ENCODE results near the gene THSD7B. TPM values are rescaled to one million over a fixed set of nuclear protein-coding genes. Genes with fewer than 3 reads are reported as not detected.

Gene THSD7B
- total RNA-seq, 1 donor from 2014 or later, result not detected

DNA sequence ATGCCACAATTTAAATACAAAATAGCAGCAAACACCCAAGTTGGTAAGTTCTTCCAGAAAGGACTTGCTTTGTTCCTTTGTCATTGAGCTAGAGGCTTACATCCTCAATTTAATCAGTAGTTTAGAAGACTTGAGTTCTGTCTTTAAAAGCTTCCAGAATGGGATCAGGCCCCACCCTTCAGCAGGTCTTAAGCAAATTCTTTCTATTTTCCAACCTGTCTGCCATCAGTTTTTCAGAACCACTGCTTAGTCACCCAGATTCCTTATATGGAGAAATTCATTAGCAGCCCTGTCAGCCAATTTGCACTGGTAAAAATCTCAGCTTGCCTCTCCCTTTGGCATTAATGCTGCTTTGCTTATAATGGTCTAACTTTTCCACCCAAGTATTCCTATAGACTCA is 935.3 kb downstream of the THSD7B start:
- FAIRE-seq (no peak), DNase-seq (ENCODE audit: low read depth) (no peak)
- TF ChIP-seq, protein P1, sequence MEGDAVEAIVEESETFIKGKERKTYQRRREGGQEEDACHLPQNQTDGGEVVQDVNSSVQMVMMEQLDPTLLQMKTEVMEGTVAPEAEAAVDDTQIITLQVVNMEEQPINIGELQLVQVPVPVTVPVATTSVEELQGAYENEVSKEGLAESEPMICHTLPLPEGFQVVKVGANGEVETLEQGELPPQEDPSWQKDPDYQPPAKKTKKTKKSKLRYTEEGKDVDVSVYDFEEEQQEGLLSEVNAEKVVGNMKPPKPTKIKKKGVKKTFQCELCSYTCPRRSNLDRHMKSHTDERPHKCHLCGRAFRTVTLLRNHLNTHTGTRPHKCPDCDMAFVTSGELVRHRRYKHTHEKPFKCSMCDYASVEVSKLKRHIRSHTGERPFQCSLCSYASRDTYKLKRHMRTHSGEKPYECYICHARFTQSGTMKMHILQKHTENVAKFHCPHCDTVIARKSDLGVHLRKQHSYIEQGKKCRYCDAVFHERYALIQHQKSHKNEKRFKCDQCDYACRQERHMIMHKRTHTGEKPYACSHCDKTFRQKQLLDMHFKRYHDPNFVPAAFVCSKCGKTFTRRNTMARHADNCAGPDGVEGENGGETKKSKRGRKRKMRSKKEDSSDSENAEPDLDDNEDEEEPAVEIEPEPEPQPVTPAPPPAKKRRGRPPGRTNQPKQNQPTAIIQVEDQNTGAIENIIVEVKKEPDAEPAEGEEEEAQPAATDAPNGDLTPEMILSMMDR (IDR thresholded peaks at IDR 0.05; ENCODE audit: insufficient read depth, low read length, severe bottlenecking), result no peak
- Histone ChIP-seq H3K27me3 (ENCODE audit: control insufficient read depth, insufficient read depth, low read length) (no peaks in the 10 kb centered on the region), H3K36me3 (ENCODE audit: control insufficient read depth, insufficient read depth, low read length) (no peaks in the 10 kb centered on the region), H3K4me3 (ENCODE audit: low read depth, low read length) (no peak overlapping the region)

DNA sequence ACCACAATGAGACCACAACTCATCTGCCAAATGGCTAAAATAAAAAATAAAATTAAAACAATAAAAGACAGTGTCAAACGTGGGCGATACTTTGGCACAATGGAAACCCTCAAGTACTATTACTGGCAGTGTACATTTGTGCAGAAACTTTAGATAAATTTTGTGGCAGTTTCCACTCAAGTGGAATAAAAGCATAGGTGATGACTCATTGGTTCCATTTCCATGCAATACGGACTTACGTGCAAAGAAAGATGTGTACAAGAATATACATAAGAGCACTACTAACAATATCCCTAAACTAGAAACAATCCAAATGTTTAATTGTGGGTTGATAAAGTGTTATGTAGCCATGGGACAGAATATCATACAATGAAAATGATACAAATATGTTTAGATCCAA is 940.0 kb downstream of the THSD7B start:
- TF ChIP-seq, protein P1 (IDR thresholded peaks at IDR 0.05; ENCODE audit: insufficient read depth, low read length, severe bottlenecking), result no peak
- Histone ChIP-seq H3K4me3 (ENCODE audit: low read depth, low read length) (no peak overlapping the region), H3K36me3 (ENCODE audit: control insufficient read depth, insufficient read depth, low read length) (no peaks in the 10 kb centered on the region), H3K27me3 (ENCODE audit: control insufficient read depth, insufficient read depth, low read length) (no peaks in the 10 kb centered on the region)
- DNase-seq (ENCODE audit: low read depth), result no peak
- FAIRE-seq, result no peak

DNA sequence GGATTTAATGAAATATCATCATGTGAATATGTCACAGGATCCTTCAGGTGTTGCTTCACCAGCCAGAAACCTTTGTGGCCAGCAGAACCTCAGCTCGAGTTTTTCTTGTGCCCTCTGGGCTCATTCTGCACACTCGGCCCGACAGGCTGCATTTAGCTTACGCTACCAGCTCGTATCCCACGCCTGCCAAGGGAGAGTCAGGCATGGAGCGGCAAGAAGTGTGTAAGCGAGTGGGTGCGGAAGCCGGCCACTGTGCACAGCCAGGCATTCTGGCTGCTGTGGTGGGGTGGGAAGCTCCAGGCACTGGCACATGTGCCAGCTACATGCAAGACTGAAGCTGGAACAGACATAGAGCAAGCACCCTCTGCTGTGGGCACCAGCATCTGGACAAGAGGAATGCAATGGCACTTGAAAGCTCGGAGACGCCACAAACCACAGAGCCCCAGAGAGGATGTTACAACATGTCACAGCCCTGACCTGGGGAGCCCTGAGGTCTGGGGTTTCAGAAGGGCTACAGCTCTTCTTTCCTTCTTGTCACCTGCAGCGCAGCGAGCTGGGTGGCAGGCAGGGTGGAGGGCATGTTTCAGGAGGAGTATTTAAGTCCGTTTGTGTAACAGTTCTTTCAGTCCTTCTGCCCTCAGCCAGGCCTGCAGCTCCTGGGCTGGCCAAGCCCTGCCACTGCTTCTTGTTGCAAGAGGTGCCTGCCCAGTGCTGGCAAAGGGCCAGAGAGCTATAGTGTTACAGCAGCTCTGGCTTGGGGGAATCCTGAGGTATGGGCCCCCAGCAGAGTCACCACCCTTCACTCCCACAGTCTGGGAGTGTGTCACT is 941.7 kb downstream of the THSD7B start:
- Histone ChIP-seq H3K4me3 (ENCODE audit: low read depth, low read length) (no peak overlapping the region), H3K27me3 (ENCODE audit: control insufficient read depth, insufficient read depth, low read length) (no peaks in the 10 kb centered on the region), H3K36me3 (ENCODE audit: control insufficient read depth, insufficient read depth, low read length) (no peaks in the 10 kb centered on the region)
- DNase-seq (ENCODE audit: low read depth) (no peak), FAIRE-seq (no peak)
- TF ChIP-seq, protein P1 (IDR thresholded peaks at IDR 0.05; ENCODE audit: insufficient read depth, low read length, severe bottlenecking), result no peak

DNA sequence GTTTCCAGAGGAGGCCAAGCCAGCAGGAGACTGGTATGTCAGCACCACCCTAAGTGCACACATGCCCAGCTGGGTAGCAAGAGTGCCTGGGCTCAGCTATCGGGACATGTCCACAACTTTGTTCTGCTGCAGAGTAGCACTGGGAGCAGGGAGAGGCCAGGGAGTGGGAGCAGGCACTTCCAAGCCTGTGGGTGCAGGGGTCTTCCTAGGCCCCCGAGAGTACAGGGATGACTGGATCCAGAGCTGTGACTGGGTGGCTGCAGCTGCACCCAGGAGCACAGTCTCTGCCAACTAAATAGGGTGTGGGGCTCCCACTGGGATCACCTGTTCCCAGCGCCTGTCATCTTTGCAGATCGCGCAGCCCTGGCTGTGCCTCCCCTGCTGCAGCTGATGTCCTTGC is 943.0 kb downstream of the THSD7B start:
- H3K4me3 ChIP-seq (ENCODE audit: low read depth, low read length), result no peak overlapping the region
- no peaks in the 10 kb centered on the region for H3K27me3 ChIP-seq (ENCODE audit: control insufficient read depth, insufficient read depth, low read length)
- no peaks in the 10 kb centered on the region for H3K36me3 ChIP-seq (ENCODE audit: control insufficient read depth, insufficient read depth, low read length)
- DNase-seq (ENCODE audit: low read depth) (no peak), FAIRE-seq (no peak)
- TF ChIP-seq, protein P1 (IDR thresholded peaks at IDR 0.05; ENCODE audit: insufficient read depth, low read length, severe bottlenecking), result no peak

DNA sequence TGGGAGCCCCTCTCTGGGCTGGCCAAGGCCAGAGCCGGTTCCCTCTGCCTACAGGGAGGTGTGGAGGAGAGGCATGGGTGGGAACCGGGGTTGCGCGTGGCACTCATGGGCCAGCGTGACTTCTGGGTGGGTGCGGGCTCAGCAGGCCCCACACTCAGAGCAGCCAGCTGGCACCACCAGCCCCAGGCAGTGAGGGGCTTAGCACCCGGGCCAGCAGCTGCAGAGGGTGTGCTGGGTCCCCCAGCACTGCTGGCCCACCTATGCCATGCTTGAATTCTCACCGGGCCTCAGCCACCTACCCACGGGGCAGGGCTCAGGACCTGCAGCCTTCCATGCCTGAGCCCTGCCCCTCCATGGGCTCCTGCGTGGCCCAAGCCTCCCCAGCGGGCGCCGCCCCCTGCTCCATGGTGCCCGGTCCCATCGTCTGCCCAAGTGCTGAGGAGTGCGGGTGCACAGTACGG is 950.4 kb downstream of the THSD7B start:
- no peaks in the 10 kb centered on the region for H3K36me3 ChIP-seq (ENCODE audit: control insufficient read depth, insufficient read depth, low read length)
- H3K27me3 ChIP-seq (ENCODE audit: control insufficient read depth, insufficient read depth, low read length), result no peaks in the 10 kb centered on the region
- TF ChIP-seq, protein P1 (IDR thresholded peaks at IDR 0.05; ENCODE audit: insufficient read depth, low read length, severe bottlenecking), result no peak
- no peak overlapping the region for H3K4me3 ChIP-seq (ENCODE audit: low read depth, low read length)
- no peak for FAIRE-seq
- no peak for DNase-seq (ENCODE audit: low read depth)

Measured in bronchial epithelial cell (primary cell).